Right lobe of liver (tissue), 6 donors: Measurements from ENCODE around the gene DPP6. TPM values are rescaled to one million over a fixed set of nuclear protein-coding genes. Genes with fewer than 3 reads are reported as not detected.

Experiments used
- ATAC-seq, 4 donors: fragments of 200-7000 bp; cut with Tn5 transposase; one replicate each; pipeline ENCODE4 v1.9.1; 2020; ENCODE audit warnings: mild to moderate bottlenecking in 4 of 4, moderate library complexity in 4 of 4
- DNase-seq, 3 donors: peaks; one replicate each; pipeline ENCODE4 v3.0.0-alpha.2; 2020
- H3K27ac ChIP-seq, 3 donors: fragments of 200-600 bp; one replicate each; pipeline ENCODE4 v1.8.0; 2022
- H3K27me3 ChIP-seq, 2 donors: fragments of 200-600 bp; one replicate each; pipeline ENCODE4 v1.8.0; 2022
- H3K36me3 ChIP-seq, 4 donors: fragments of 200-600 bp; sonication (generic) in 1 of 4; one replicate each; pipeline versions ENCODE4 v1.5.1 to v1.8.0; 2017 to 2022; ENCODE audit warnings: control low read depth in 1 of 4
- H3K4me1 ChIP-seq, 4 donors: fragments of 200-600 bp; sonication (generic) in 1 of 4; one replicate each; pipeline versions ENCODE4 v1.5.1 to v1.8.0; 2017 to 2022; ENCODE audit warnings: control low read depth in 1 of 4
- H3K4me3 ChIP-seq, 3 donors: fragments of 200-600 bp; one replicate each; pipeline ENCODE4 v1.8.0; 2022
- H3K9me3 ChIP-seq, 4 donors: fragments of 200-600 bp; sonication (generic) in 1 of 4; one replicate each; pipeline versions ENCODE4 v1.5.1 to v1.8.0; 2017 to 2022; ENCODE audit warnings: control low read depth in 1 of 4
- CTCF ChIP-seq, 4 donors: fragments of 200-600 bp in 3 of 4; fragments of 450-650 bp in 1 of 4; IDR thresholded peaks; one replicate each; pipeline versions ENCODE4 v1.5.1 to v1.8.0; 2016 to 2022; ENCODE audit warnings: antibody characterized with exemption in 4 of 4, mild to moderate bottlenecking in 2 of 4
- POLR2A ChIP-seq: fragments of 450-650 bp; IDR thresholded peaks from one replicate; pipeline ENCODE4 v1.6.1; 2017; ENCODE audit warnings: antibody characterized with exemption, mild to moderate bottlenecking
- WGBS: methylation state at CpG from one replicate; pipeline ENCODE4 v1.1.6; 2018; ENCODE audit warnings: low coverage, low lambda C conversion rate; ENCODE audit not compliant: insufficient coverage; ENCODE audit errors: missing lambda C conversion rate; 5-methylcytosine and 5-hydroxymethylcytosine counted together
- intact Hi-C, 2 donors: fragments of 100-400 bp; cut with DNase I; formaldehyde crosslinking; loops; one replicate each; pipeline versions ENCODE4 v1.11.2 to v1.14.1; 2022
- total RNA-seq, 6 experiments: library from RNA; depleted of rRNA in 2 of 6; stranded (reverse); fragments of >200 nt in 2 of 6; fragmentation: NEBNext Ultra II Directional in 3 of 6; extraction: Animal tissue kit (Norgen Biotek cat#: 25700) in 3 of 6; gene quantifications; one replicate each; pipeline versions ENCODE4 v1.1.0 to v1.2.4, GENCODE V29; 2016 to 2023
- donor health status: DM: no; HTN: yes; CAD: no.
- donor health status: DM: no; HTN: no; CAD: no.
- donor health status: DM: no; HTN: no; CAD: no.
- donor health status: DM: no; HTN: yes; CAD: no.
- donor health status: DM: no; HTN: yes; CAD: no.

Gene DPP6
- total RNA-seq, 6 experiments from 2014 or later: not detected

- no peak for DNase-seq
- no peak for ATAC-seq
- 46% methylated on average over 6 of the region's 9 CpGs for WGBS
- intact Hi-C loops: no loop called here
- Histone ChIP-seq H3K36me3 (no peaks in the 10 kb centered on the region), H3K9me3 (no peaks in the 10 kb centered on the region), H3K4me1 (no peaks in the 10 kb centered on the region), H3K27me3 (no peaks in the 10 kb centered on the region), H3K4me3 (no peak overlapping the region), H3K27ac (no peak overlapping the region)
- TF ChIP-seq POLR2A (no peak), CTCF (IDR thresholded peaks at IDR 0.05) (no peak)
These were observed 378.4 kb downstream of the DPP6 start for GRCh38 chr7:154430640-154431039.

- Histone ChIP-seq H3K4me1 (no peaks in the 10 kb centered on the region), H3K9me3 (no peaks in the 10 kb centered on the region), H3K36me3 (no peaks in the 10 kb centered on the region), H3K27ac (no peak overlapping the region), H3K27me3 (no peaks in the 10 kb centered on the region), H3K4me3 (no peak overlapping the region)
- ATAC-seq (no peak), DNase-seq (no peak)
- intact Hi-C loops: no loop called here
- TF ChIP-seq POLR2A: no peak
- no peak for TF ChIP-seq CTCF (IDR thresholded peaks at IDR 0.05)
- 94% methylated on average over 2 of the region's 9 CpGs for WGBS
These were observed 378.8 kb downstream of the DPP6 start for GRCh38 chr7:154431045-154431444.

- Histone ChIP-seq H3K36me3 (no peaks in the 10 kb centered on the region), H3K4me3 (no peak overlapping the region), H3K9me3 (no peaks in the 10 kb centered on the region), H3K27ac (no peak overlapping the region), H3K4me1 (no peaks in the 10 kb centered on the region), H3K27me3 (no peaks in the 10 kb centered on the region)
- ATAC-seq: no peak
- TF ChIP-seq POLR2A (no peak), CTCF (IDR thresholded peaks at IDR 0.05) (no peak)
- no peak for DNase-seq
- intact Hi-C loops: no loop called here
- 44% methylated on average over 11 of the region's 11 CpGs for WGBS
These were observed 381.7 kb downstream of the DPP6 start for GRCh38 chr7:154433632-154434598.

GRCh38 chr7:154436560-154436959 lies 384.4 kb downstream of the DPP6 start:
- H3K4me1 ChIP-seq: no peaks in the 10 kb centered on the region
- H3K36me3 ChIP-seq: no peaks in the 10 kb centered on the region
- ATAC-seq: no peak
- no peak for TF ChIP-seq POLR2A
- no peak for TF ChIP-seq CTCF (IDR thresholded peaks at IDR 0.05)
- no peak overlapping the region for H3K27ac ChIP-seq
- H3K27me3 ChIP-seq: no peaks in the 10 kb centered on the region
- H3K4me3 ChIP-seq: no peak overlapping the region
- intact Hi-C loops: no loop called here
- no peaks in the 10 kb centered on the region for H3K9me3 ChIP-seq
- DNase-seq: no peak
- WGBS: 42% methylated on average over 4 of the region's 4 CpGs
